Panc1 (cell line): Measurements from ENCODE around the gene SLCO4A1.

Source experiments
- CTCF ChIP-seq: fragments of 450-650 bp; IDR thresholded peaks from 2 replicates; pipeline ENCODE4 v1.5.1; 2017; ENCODE audit warnings: mild to moderate bottlenecking
- POLR2AphosphoS5 ChIP-seq: IDR thresholded peaks from 2 replicates; pipeline ENCODE4 v1.6.1; 2012; ENCODE audit warnings: mild to moderate bottlenecking, low read depth, low read length, moderate library complexity
- REST ChIP-seq, 2 experiments: IDR thresholded peaks; 2 replicates each; pipeline ENCODE4 v1.6.1; 2011 to 2012; ENCODE audit warnings: low read depth in 2 of 2, control low read depth in 1 of 2, low read length in 1 of 2, mild to moderate bottlenecking in 1 of 2, moderate library complexity in 1 of 2; ENCODE audit not compliant: insufficient read depth in 1 of 2
- SIN3A ChIP-seq: IDR thresholded peaks from 2 replicates; pipeline ENCODE4 v1.6.1; 2012; ENCODE audit warnings: low read depth, mild to moderate bottlenecking, low read length, moderate library complexity, borderline replicate concordance; ENCODE audit not compliant: insufficient read depth
- TCF7L2 ChIP-seq: IDR thresholded peaks from 2 replicates; pipeline ENCODE4 v1.6.1; 2011; ENCODE audit warnings: mild to moderate bottlenecking, low read depth, low read length, inconsistent platforms

GRCh38 chr20:62606551-62607201 lies 35.6 kb upstream of the SLCO4A1 start:
- TF ChIP-seq CTCF: no peak
- TF ChIP-seq REST (IDR thresholded peaks at IDR 0.05; ENCODE audit: insufficient read depth in 1 of 2, low read depth in 2 of 2, low read length in 1 of 2): no peak
- peak; percentile 99 for TF ChIP-seq TCF7L2
- TF ChIP-seq SIN3A: no peak
- peak; percentile 53; the same call in 1 of the 2 replicates for TF ChIP-seq POLR2AphosphoS5
